Left ventricle myocardium superior (tissue), 1 donor: ENCODE data around the gene RER1. TPM values are rescaled to one million over a fixed set of nuclear protein-coding genes. Genes with fewer than 3 reads are reported as not detected.

Experiments
- ATAC-seq: fragments of 200-7000 bp; cut with Tn5 transposase; one replicate; pipeline ENCODE4 v1.9.1; 2020; ENCODE audit warnings: mild to moderate bottlenecking, moderate library complexity
- DNase-seq: peaks from one replicate; pipeline ENCODE4 v3.0.0-alpha.2; 2020
- intact Hi-C: fragments of 100-400 bp; cut with micrococcal nuclease; formaldehyde crosslinking; loops from one replicate; pipeline ENCODE4 v1.11.0; 2022
- total RNA-seq: library from RNA; stranded (reverse); fragmentation: NEBNext Ultra II Directional; extraction: Animal tissue kit (Norgen Biotek cat#: 25700); gene quantifications from one replicate; pipeline ENCODE4 v1.2.1, GENCODE V29; 2021
- donor health status: DM: no; HTN: yes; CAD: no; lungs with severe emphysema.

RER1 gene
- total RNA-seq, 1 donor from 2014 or later, result 98.1 TPM

- no peak for DNase-seq
- ATAC-seq, result no peak
- intact Hi-C loops, result no loop called here
Observed at GRCh38 chr1:2415337-2415736, 23.7 kb downstream of the RER1 start.

- DNase-seq, result no peak
- ATAC-seq, result no peak
- intact Hi-C loops, result no loop called here
Observed at GRCh38 chr1:2415801-2416208, 24.2 kb downstream of the RER1 start.

GRCh38 chr1:2416403-2416802, 24.8 kb downstream of the RER1 start:
- ATAC-seq (no peak), DNase-seq (no peak)
- intact Hi-C loops, result no loop called here

GRCh38 chr1:2417083-2417832, 25.6 kb downstream of the RER1 start:
- intact Hi-C loops, result no loop called here
- no peak for ATAC-seq
- DNase-seq, result no peak

- intact Hi-C loops, result no loop called here
- no peak for ATAC-seq
Observed at GRCh38 chr1:2417833-2418225, 26.2 kb downstream of the RER1 start.

GRCh38 chr1:2418791-2419320, 27.2 kb downstream of the RER1 start:
- ATAC-seq (no peak), DNase-seq (no peak)
- intact Hi-C loops, result no loop called here

More at GRCh38 chr1:2417833-2418225, 26.2 kb downstream of the RER1 start:
- no peak for DNase-seq

GRCh38 chr1:2419416-2419815, 27.8 kb downstream of the RER1 start:
- DNase-seq (no peak), ATAC-seq (no peak)
- intact Hi-C loops, result no loop called here

GRCh38 chr1:2422523-2422922, 30.9 kb downstream of the RER1 start:
- ATAC-seq (no peak), DNase-seq (no peak)
- intact Hi-C loops, result no loop called here

- ATAC-seq, result no peak
- intact Hi-C loops, result no loop called here
- no peak for DNase-seq
Observed at GRCh38 chr1:2425892-2426291, 34.3 kb downstream of the RER1 start.

GRCh38 chr1:2426540-2426939, 34.9 kb downstream of the RER1 start:
- no peak for DNase-seq
- ATAC-seq, result no peak
- intact Hi-C loops, result no loop called here

GRCh38 chr1:2427051-2427450, 35.4 kb downstream of the RER1 start:
- intact Hi-C loops, result no loop called here
- ATAC-seq (no peak), DNase-seq (no peak)

- intact Hi-C loops, result no loop called here
- no peak for DNase-seq
- ATAC-seq, result no peak
Observed at GRCh38 chr1:2427976-2428375, 36.3 kb downstream of the RER1 start.

GRCh38 chr1:2428490-2428889, 36.8 kb downstream of the RER1 start:
- no peak for ATAC-seq

GRCh38 chr1:2429780-2430591, 38.3 kb downstream of the RER1 start:
- ATAC-seq (no peak), DNase-seq (no peak)
- intact Hi-C loops, result no loop called here

More at GRCh38 chr1:2428490-2428889, 36.8 kb downstream of the RER1 start:
- intact Hi-C loops, result no loop called here
- no peak for DNase-seq

- ATAC-seq (no peak), DNase-seq (no peak)
- intact Hi-C loops, result no loop called here
Observed at GRCh38 chr1:2430592-2430973, 38.9 kb downstream of the RER1 start.

GRCh38 chr1:2431103-2431502, 39.5 kb downstream of the RER1 start:
- ATAC-seq (no peak), DNase-seq (no peak)
- intact Hi-C loops, result no loop called here

GRCh38 chr1:2431518-2431917, 39.9 kb downstream of the RER1 start:
- DNase-seq (no peak), ATAC-seq (no peak)
- intact Hi-C loops, result no loop called here

GRCh38 chr1:2432441-2432844, 40.8 kb downstream of the RER1 start:
- intact Hi-C loops, result no loop called here
- ATAC-seq (no peak), DNase-seq (no peak)

GRCh38 chr1:2433196-2433595, 41.6 kb downstream of the RER1 start:
- ATAC-seq, result no peak
- intact Hi-C loops, result no loop called here

GRCh38 chr1:2433936-2434655, 42.5 kb downstream of the RER1 start:
- intact Hi-C loops, result no loop called here
- ATAC-seq (no peak), DNase-seq (no peak)

More at GRCh38 chr1:2433196-2433595, 41.6 kb downstream of the RER1 start:
- DNase-seq, result no peak
